ENCODE data around the gene ARHGAP10.

The ARHGAP10 gene

DNA sequence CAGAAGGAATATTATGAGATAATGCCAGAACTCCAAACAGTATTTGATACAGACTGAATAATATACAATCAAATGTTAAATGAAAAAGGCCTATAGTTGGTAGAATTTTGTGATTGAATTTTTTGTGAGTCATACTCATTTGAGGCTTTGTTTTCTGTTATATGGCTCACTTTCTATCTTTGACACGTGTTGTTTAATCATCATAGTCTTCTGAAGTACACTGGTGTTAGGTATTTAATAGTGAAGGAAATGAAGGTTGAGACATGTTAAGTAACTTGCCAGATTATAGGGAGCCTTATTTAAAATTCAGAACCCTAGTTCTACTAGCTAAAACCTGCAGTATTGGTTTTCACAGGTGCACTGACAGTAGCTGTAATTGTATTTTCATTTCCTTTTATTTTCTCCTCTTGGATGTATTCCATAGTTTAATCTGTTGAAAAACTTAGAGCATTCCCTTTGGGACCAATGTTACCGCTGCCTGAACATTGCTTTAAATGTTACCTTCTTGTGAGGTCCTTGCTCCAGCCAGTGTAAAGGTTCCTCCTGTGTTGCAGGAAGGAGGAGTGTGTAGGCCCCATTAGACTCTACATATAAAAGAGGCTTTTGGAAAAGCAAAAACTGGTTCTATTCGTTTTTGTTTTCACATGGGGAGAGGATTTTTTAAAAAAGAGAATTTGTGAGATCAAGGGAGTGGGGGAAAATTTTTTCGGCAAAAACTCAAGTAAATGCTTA lies 224.1 kb downstream of the ARHGAP10 start:
- DNase-seq (ENCODE audit: low read depth, low spot score): no peak

DNA sequence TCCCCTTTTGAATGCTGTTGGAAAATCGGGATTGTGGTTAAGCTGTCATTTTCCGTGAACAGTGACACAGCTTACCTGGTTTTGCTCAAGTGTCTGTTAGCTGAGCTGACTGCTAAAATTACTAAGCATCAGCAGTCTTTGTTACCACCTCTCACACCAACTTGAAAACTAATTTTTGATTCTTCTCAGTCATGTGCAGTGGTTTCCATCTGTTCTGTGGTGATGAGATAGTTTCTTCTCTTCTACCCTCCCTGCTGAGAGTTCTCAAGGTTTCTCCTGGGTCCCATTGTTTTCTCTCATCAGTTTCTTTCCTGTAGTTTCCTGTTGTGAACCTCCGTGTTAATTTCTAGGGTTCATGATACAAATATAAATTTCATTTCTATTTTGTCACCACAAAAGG lies 225.6 kb downstream of the ARHGAP10 start:
- DNase-seq (ENCODE audit: low read depth, low spot score): no peak

DNA sequence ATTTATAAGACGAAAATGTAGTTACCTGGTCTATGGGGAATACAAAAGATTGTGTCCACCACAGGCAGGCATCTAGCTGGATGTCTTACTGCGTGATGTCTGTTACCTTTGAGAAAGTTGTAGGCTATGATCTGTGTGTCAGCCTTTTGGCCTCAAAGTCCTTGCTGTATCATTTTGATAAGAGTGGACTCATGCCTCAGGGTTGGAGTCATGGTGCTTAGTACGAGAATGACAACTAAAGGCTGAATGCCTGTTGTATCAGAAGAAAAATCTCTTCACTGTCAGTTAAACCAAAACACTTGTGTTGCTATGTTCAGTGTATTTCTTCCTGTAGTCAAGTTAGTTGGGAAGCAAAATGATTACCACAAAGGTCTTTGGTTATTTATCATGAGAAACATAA lies 226.2 kb downstream of the ARHGAP10 start:
- no peak for DNase-seq (ENCODE audit: low read depth, low spot score)

DNA sequence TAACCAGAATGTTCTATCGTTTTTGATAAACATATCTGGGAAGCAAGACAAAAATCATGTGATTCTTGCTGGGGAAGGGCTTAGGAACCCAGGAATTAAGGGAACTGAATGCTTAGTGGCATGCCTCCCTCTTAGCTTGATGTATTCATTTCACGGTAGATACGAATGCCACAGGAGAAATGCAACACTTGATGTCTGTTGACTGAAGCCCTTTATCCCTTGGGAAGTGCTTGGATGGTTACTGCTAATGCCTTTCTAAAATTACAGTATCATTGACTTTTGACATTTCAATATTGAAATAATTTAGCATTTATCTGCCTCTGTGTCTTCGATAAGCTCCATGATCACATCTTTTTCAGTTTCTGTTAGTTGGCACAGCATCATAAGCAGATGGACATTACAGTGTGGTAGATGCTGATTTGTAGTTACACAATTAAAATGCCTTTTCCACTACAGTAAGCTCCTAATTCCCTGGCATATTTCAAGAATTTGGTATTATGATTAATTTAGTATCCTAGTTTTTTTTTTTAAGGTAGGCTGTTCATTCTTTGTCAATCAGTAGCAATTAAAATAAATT lies 226.7 kb downstream of the ARHGAP10 start:
- no peak for DNase-seq (ENCODE audit: low read depth, low spot score)

DNA sequence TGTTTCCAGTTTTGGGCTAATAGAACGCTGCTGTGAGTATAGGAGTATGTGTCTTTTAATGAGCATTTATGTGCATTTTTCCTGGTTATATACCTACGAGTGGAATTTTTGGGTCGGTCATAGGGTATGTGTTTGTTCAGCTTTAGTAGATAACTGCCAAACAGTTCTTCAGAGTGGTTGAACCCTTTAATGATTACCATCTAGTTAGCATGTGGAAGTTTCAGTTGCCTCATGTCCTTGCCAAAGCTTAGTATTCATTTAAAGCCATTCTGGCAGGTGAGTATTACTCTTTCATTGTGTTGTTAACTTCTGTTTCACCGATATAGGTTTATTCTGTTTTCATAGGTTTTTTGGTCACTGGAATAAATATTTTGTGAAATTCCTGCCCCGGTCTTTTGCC lies 229.1 kb downstream of the ARHGAP10 start:
- DNase-seq (ENCODE audit: low read depth, low spot score): no peak

DNA sequence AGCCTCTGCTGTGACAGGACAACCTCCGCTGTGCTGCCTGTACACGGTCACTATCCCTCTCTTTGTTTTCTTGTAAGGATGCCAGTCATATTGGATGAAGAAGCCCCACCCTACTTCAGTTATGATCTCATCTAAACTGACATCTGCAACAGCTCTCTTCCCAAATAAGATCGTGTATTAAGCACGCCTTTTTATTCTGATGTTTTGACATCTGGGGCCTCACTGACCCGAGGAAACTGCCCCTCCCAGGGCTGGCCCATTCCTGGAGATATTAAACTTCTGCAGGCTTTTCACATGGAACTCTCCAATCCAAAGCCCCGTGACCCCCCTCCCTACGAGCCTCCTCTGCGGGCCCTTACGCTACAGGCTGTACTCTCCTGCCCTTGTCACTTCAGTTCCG lies 232.0 kb downstream of the ARHGAP10 start:
- no peak for DNase-seq (ENCODE audit: low read depth, low spot score)

DNA sequence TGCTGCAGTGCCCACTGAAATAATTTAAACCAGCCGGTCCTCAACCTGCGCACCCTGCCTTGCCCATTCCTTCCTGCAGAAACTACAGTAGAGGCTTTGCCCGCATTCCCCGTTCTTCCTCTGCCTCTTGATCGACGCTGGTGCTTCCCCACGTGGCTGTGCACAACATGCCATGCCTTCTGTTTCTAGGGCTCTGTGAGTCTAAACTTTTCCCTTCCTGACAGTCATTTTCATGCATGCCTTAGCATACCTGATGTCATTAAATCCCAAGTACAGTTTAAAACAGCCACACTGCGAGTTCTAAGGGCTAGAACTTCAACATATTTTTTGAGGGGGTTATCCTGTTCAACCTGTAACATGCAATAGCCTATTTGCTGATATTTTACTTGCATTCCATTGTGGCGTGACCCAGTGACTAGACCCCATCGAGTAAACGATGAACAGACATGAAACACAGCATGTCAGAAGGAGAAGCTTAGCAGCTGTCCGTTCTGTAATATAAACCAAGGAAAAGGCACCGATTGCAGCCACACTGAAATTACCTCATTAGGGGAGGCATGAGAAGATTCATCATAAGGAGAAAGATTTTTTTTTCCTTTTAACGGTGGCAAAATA lies 232.5 kb downstream of the ARHGAP10 start:
- no peak for DNase-seq (ENCODE audit: low read depth, low spot score)

DNA sequence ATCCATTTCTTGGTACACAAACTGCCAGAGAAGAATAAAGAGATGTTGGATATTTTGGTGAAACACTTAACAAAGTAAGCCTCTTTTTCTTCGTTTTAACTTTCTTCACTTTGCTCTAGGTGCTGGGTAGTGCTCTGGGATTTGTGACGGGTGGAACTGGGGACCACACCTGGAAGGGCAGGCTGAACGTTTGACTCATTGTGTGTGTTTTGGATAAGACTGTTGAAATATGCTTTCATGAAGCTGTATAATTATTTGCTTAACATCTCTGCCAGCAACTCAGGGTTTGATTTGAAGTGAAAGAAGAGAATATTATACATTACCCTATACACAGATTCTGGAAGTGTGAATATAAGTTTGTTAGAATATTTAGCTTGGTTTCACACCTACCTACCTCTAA lies 233.2 kb downstream of the ARHGAP10 start:
- DNase-seq (ENCODE audit: low read depth, low spot score): no peak

DNA sequence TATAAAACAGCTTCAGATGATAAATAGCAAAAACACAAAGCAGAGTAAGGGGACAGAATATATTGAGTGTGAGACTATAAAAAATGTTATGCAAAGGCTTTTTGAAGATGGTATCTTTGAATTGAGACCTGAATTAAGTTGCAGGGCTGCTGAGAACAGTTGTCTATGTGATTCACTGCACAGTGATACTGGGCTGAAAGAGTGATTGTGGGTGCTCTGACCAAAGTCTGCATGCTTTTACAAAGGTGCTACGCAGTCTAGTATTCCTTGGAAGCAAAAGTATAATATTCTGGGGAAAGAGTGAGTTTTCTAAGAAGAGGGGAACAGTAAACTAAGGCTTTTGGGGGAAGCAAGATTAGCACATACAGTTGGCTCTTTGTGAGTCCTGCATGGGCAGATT lies 234.0 kb downstream of the ARHGAP10 start:
- DNase-seq (ENCODE audit: low read depth, low spot score): no peak

DNA sequence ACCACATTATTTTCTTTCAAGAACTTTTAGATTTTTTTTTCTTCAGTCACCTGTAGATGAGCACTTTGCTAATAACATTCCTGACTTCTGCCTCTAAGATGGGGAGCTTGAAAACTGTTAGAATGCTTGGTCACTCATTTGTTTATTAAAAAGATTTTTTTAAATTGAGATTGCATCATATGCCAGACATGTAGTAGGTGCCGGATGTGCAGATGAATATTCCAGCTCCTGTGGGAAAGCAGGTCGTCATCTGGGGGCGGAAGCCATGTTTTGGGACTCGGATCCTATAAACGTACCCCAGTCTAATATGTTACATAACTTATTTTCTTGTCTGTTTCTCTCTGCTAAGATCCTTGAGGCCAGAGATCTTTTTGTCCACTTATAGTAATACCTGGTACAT lies 236.8 kb downstream of the ARHGAP10 start:
- no peak for DNase-seq (ENCODE audit: low read depth, low spot score)

DNA sequence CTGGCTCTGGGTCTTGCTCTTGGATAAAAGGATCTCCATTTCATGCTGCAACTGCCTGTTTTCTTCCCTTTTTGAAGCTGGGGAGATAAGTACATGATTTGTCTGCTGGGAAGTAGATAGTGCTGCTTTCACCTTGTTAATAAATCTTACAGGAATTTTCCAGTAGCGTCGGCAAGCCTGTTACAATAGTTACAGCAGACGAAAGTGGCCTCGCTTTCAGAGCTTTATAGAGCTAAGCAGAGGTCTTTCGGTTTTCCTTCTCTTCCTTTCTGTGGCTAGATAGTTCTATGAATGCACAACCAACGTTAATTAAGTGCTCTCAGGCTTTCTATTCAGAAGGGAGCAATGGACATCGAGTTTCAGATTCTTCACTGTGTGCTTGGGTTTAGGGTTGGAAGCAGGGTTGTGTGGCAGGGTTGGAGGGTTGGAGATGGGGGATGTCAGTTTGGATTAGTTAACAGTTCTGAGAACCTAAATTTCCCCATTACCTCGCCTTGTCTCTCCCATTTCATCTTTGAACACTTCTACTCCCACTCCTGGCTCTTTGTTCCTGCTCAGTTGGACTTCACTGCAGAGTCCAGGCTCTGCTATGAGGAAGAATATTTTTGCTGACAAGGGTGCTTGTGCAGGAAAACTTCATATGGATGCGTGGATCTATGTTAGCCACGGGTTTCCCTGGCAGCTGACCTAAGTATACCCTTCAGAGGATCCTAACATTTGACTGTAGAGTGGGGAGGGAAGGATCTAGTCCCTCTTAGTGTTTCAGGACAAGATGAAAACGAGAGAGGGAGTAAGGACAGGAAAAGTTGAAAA lies 237.9 kb downstream of the ARHGAP10 start:
- DNase-seq (ENCODE audit: low read depth, low spot score): no peak

DNA sequence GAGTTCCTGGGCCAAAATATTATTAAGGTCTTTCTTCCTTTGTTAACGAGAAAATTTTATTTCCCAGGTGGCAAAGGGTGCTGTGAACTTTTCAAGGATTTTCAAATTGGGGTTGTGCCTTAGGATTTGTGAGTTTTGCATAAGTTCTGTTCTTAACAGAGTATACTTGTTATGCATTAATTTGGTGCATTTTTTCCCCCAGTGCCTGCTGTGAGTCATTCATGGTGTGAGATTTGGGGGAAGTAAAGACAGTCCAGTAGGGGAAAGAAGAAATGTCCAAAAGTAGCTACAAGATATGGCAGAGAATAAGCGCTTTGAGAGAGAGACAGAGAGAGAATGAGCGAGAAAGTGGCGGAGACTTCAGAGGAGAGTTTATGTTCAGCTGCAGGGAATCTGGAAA lies 239.2 kb downstream of the ARHGAP10 start:
- no peak for DNase-seq (ENCODE audit: low read depth, low spot score)

DNA sequence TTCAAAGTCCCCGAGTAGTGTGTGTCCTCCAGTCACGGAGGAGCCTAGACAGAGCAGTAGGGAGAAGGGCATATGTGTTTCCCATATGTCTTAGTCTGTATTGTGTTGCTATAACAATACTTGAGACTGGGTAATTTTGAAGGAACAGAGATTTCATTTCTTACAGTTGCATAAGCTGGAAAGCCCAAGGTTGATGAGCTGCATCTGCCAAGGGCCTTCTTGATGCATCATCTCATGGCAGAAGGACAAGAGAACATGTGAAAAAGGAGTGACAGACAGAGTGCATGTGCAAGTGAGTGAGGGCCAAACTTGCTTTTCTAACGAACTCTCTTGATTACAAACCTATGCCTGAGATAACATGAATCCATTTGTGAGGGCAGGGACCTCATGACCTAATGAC lies 243.4 kb downstream of the ARHGAP10 start:
- DNase-seq (ENCODE audit: low read depth, low spot score): no peak

DNA sequence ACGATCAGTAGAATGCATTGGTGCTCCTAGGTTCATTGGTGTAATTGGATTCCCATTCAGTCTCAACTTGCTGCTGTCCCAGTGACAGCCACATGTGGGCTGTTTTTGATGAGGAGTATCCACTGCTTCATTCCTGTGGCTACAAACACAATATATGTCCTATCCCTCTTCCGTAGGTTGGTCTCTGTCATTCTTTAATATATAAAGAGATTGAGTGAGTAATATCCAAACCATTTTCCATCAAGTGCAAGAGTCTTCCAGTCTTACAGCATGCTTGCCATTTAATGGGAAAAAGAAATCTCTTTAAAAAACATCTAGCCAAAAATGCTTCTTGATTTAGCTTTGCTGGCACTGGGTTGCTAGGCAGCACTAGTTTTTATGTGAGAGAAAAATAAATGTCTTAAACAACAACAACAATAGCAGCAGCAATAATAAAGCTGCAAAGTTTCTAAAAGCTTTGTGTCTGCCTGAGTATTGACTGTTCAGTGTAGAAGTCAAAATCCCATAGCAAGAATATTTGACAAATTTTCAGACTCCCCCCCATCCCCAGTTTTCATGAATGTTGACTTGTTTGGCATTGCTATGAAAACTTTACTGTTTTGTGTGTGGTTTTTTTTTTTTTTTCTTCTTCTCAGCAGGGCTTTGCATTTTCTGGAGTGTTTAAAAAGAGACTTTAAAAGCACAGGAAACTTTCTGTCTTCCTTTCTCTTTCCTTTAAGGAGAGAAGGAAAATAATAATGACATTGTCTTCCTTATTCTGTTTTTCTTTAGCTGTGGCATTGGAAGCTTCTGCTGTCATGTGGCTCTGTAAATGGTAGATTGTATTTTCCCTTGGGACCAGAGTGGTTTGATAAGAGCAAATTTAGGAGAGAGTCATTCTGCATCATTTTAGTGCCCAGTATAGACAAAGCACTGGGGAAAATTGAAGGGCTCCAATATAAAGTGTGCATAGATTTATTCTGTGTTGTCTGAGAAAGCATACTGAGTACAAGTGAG lies 244.3 kb downstream of the ARHGAP10 start:
- no peak for DNase-seq (ENCODE audit: low read depth, low spot score)

DNA sequence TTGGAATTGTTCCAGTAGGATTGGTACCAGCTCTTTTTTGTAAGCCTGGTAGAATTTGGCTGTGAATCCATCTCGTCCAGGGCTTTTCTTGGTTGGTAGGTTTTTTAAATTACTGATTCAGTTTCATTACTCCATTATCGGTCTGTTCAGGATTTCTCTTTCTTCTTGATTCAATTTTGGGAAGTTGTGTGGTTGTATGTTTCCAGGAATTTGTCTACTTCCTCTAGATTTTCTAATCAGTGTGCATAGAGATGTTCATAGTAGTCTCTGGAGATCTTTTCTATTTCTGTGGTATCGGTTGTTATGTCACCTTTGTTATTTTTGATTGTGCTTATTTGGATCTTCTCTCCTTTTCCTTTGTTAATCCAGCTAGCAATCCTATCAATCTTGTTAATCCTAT lies 248.7 kb downstream of the ARHGAP10 start:
- no peak for DNase-seq (ENCODE audit: low read depth, low spot score)

DNA sequence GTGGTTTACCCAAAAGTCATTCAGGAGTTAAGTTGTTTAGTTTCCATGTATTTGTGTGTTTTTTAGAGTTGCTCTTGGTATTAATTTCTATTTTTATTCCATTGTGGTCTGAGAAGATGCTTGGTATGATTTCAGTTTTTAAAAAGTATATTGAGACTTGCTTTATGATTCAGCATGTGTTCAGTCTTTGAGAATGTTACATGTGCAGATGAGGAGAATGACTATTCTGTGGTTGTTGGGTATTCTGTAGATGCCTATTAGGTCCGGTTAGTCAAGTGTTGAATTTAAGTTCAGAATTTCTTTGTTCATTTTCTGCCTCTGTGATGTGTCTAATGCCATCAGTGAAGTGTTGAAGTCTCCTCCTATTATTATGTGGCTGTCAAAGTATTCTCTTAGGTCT lies 249.4 kb downstream of the ARHGAP10 start:
- DNase-seq (ENCODE audit: low read depth, low spot score): no peak

DNA sequence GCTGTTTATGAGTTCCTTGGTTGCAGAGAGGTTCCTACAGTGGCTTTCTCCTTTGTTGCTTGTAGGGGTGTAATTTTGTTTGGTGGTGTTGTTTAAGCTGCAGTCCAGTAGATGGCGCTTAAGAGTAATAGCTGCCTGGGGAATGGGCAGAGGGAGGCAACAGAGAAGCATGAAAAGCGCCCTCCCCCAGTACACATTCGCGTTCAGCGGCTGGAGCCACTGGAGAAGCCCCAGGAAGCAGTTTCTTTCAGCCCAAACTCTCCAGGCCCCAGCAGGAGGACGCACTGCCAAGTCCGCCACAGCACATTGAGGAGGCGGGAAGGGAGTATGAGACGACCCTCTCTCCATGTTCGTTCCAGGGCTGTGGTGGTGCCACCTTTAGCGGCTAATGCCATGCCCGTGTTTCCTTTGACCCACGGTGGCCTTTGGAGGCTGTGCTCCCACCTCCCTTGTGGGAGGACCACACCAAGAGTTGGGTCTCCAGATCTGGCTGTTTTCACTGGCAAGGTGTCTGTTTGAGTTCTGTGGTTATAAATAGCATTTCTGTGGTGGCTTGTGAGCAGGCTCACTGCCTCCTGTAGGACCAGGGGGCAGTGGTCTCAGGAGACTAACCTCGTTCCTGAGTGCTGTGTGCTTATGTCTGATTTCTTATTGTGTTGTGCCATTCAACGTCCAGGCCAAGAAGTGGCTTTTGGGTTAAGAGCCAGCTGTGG lies 252.3 kb downstream of the ARHGAP10 start:
- no peak for DNase-seq (ENCODE audit: low read depth, low spot score)

DNA sequence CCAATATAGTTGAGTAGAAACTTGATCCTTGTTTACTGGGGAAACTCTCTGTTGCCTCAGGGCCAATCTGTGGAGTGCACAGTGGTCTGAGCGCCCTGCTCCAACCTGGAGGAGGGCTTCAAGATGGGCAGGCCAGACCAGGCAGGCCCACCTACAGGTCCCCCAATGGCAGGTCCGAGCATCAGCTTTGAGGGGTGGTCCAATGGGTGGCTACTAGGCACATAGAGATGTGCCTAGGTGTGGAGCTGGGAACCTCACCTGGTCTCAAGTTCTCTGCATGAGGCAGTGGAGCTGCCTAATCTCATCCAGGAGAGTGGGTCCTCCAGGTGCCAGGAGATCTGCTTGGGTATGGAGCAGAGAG lies 252.9 kb downstream of the ARHGAP10 start:
- DNase-seq (ENCODE audit: low read depth, low spot score): no peak

DNA sequence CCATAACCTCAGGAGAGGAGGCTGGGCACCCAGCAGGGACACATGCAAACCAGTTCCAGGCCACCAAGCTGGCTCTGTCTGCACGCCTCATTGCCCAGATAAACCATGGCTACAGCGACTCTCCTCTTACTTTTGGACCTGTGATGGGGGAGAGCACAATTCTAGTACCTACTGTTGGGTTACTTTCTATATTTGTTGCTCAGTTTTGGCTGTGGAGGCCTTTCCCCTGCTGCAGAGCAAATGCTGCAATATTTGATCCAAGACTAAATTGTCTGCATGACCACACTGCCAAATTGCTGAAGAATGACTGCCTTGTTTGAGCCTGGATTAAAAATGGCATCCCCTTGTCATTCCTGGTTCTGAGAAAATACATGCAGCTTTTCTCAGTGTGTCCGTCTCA lies 253.5 kb downstream of the ARHGAP10 start:
- DNase-seq (ENCODE audit: low read depth, low spot score): no peak

DNA sequence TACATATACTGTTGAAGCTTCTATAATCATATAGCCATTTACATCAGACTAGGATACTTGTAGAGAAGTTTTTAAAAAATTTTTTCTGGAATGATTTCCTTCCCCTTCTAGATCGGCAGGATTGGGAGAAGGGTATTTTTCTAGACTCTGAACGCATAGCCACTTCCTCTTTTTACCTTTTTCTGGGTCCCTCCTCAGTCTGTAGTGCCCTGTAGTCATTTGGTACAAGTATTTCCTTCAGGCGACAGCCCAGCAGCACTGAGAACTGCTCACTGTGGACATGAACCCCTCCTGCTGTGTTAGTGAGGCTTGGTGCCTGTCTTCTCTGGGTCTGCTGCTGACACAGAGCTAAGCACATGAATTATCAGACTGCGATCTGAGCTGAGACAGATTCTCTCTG lies 255.4 kb downstream of the ARHGAP10 start:
- DNase-seq (ENCODE audit: low read depth, low spot score): no peak

Measured in activated naive CD8-positive, alpha-beta T cell treated with anti-CD3 and anti-CD28 coated beads, Interleukin-2, amount 50 U/mL, for 16 hours (primary cell).